Heart left ventricle (tissue), 13 donors: ENCODE measurements around the gene HSPA4.

Source experiments
- CTCF ChIP-seq, 12 donors: fragments of 200-600 bp; sonication (generic) in 4 of 12; IDR thresholded peaks; one replicate each; pipeline versions ENCODE4 v1.5.0 to v1.8.0; 2018 to 2022; ENCODE audit warnings: antibody characterized with exemption in 12 of 12, mild to moderate bottlenecking in 5 of 12
- POLR2A ChIP-seq, 2 donors: fragments of 450-650 bp; IDR thresholded peaks; one replicate each; pipeline ENCODE4 v1.6.1; 2017; ENCODE audit warnings: antibody characterized with exemption in 2 of 2, mild to moderate bottlenecking in 2 of 2, moderate library complexity in 2 of 2
- donor health status: ischemic (EF 13 %, LVEDD 7.1; RV severe dilation, severe dysfunction).
- donor health status: DM: no; HTN: yes; CAD: no.
- donor health status: DM: no; HTN: no; CAD: no.
- donor health status: ischemic (EF 25% LVEDD 6.9; RV normal size, moderate dysfunction).
- donor health status: ischemic (EF 25% LVEDD 5.7; RV mildly dilated, moderate dysfunction).
- donor health status: ischemic (EF 35%, LVEDD 5.7; RV mildly dilated, moderate dysfunction).
- donor health status: nonischemic (EF 11% LVEDD 7.7; RV severe dilation, severe dysfunction).
- donor health status: DM: yes; HTN: yes; CAD: no.
- donor health status: PGD.
- donor health status: ischemic (EF 29% LVEDD 5.4; RV normal size, mild dysfunction).
- donor health status: nonischemic (EF 23%, LVEDD 6.1; RV moderate dilation, normal function).

DNA sequence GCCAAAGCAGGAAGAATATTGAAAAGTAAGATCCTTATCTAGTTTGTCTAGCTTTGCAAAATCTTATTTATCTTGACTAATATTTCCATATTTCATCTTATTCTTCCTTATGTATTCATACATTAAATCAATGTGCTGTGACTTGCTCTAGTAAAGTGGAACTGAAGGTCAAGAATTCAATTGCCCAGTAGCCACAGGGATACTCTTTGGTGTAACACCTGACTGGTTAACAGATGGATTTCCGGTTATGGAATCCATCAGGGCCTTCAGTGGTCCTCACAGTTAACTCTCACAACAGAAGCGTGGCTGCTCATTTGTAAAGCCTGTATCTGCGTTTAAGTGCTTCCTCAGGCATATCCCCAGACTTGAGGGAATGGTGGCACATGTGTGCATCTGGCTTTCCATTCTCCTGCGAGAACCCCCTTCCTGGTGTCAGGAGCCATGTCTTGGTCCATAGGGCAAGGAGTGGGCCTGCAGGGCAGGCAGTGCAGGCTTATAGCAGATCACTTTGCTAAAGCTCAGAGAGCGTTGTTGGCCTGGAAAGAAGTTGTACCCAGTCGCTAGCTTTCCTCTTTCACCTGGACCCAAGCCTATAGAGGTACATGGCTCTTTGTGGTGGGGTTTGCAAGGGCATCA is 99.2 kb downstream of the HSPA4 start:
- no peak for TF ChIP-seq CTCF (IDR thresholded peaks at IDR 0.05)
- no peak for TF ChIP-seq POLR2A (IDR thresholded peaks at IDR 0.05)
